NCI-H2081 treated with DMSO at 0.1 percent for 48 hours (cell line): ENCODE measurements around the gene ALOX12.
"Not testable (repeated sequence)": the region's sequence is repeated elsewhere in the genome, so short reads cannot be mapped to it uniquely, and the experiment has no call there.

Experiments used
- DNase-seq: peaks from one replicate; lab custom pipeline; 2025; lab: John Stamatoyannopoulos, UW

ALOX12 gene, protein sequence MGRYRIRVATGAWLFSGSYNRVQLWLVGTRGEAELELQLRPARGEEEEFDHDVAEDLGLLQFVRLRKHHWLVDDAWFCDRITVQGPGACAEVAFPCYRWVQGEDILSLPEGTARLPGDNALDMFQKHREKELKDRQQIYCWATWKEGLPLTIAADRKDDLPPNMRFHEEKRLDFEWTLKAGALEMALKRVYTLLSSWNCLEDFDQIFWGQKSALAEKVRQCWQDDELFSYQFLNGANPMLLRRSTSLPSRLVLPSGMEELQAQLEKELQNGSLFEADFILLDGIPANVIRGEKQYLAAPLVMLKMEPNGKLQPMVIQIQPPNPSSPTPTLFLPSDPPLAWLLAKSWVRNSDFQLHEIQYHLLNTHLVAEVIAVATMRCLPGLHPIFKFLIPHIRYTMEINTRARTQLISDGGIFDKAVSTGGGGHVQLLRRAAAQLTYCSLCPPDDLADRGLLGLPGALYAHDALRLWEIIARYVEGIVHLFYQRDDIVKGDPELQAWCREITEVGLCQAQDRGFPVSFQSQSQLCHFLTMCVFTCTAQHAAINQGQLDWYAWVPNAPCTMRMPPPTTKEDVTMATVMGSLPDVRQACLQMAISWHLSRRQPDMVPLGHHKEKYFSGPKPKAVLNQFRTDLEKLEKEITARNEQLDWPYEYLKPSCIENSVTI

GRCh38 chr17:6995500-6996255 is at the start of gene ALOX12:
ALOX12 (plus strand) TSS chr17:6996049; CDS start chr17:6996118, 69 bp downstream.
- no peak for DNase-seq

- DNase-seq, result no peak
Observed at GRCh38 chr17:6947745-6948144, 48.1 kb upstream of the ALOX12 start.

GRCh38 chr17:6948562-6948961 is 47.3 kb upstream of the ALOX12 start:
- no peak for DNase-seq

- DNase-seq, result no peak
Observed at GRCh38 chr17:6948976-6949375, 46.9 kb upstream of the ALOX12 start.

DNA sequence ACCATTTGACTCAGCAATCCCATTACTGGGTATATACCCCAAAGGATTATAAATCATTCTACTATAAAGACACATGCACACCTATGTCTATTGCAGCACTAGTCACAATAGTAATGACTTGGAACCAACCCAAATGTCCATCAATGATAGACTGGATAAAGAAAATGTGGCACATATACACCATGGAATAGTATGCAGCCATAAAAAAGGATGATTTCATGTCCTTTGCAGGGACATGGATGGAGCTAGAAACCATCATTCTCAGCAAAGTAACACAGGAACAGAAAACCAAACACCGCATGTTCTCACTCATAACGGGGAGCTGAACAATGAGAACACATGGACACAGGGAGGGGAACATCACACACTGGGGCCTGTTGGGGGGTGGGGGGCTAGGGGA is 44.9 kb upstream of the ALOX12 start:
- DNase-seq, result not testable (repeated sequence)

DNA sequence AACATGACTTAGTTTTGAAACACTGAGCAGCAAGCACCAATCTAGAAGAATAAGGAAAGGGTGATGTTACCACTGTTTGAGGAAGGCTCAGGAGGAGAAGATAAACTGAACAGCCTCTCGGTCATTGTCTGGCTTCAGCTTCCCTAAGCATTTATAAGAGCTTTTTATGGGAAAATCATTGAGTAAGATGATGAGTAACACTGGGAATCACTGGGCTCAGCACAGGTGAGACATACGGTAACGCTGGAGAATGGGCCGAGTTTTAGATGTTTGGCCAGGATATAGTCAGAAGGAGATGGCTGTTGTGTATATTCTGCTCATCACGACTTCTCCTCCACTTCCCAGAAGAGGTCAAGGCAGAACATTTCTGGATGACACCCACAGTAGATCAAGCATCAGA is 42.2 kb upstream of the ALOX12 start:
- DNase-seq, result no peak

DNA sequence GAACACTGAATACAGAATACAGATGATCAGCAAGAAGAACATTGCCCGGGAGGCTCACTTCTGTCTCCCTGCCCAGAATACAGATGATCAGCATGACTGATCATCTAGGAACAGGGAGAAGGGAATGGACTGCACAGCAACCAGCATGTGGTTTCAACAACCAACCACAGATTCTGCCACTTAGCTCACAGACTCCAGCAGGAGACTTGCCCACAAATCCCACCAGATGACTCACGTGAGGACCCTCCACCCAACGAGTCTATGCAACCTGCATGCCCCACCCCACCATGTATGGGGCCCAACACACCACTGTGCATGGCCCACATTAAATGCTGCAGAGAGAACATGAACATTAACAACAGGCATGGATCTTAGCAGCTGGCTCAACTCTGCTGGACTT is 36.1 kb upstream of the ALOX12 start:
- no peak for DNase-seq

- DNase-seq, result no peak
Observed at GRCh38 chr17:6969323-6969726, 26.5 kb upstream of the ALOX12 start.

DNA sequence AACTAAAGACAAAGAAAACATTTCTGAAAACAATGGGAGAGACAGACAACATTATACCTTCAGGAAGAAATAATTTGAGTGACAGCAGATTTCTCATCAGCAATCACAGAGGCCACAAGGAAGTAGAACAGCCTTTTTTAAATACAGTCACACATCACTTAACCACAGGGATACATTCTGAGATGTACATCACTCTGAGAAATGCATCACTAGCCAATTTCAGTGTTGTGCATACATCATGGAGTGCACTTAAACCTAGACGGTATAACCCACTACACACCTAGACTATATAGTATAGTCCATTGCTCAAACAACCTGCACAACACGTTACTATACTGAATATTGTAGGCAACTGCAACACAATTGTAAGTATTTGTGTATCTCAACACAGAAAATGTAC is 24.9 kb upstream of the ALOX12 start:
- DNase-seq, result no peak

DNA sequence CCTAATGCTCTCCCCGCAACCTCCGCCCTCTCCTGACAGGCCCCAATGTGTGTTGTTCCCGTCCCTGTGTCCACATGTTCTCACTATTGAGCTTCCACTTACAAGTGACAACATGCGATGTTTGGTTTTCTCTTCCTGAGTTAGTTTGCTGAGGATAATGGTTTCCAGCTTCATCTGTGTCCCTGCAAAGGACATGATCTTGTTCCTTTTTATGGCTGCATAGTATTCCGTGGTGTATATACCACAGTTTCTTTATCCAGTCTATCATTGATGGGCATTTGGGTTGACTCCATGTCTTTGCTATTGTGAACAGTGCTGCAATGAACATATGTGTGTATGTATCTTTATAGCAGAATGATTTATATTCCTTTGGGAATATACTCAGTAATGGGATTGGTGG is 16.4 kb upstream of the ALOX12 start:
- not testable (repeated sequence) for DNase-seq

- DNase-seq, result no peak
Observed at GRCh38 chr17:6981426-6981825, 14.4 kb upstream of the ALOX12 start.

DNA sequence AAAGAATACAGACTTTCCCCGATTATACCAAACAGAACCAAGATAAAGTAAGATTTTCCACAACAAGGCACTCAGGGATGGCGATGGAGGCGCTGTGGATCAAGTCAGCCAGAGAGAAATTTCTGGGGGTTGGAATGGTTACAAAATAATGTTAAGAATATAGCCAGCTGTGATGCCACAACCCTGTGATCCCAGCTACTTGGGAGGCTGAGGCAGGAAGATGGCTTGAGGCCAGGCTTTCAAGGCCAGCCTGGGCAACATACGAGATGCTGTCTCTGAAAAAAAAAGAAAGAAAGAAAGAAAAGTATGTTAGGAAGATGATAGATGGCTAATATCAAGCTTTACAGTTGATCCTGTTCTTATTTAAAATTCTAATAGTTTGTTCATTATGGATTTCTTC is 10.6 kb upstream of the ALOX12 start:
- DNase-seq, result no peak

DNA sequence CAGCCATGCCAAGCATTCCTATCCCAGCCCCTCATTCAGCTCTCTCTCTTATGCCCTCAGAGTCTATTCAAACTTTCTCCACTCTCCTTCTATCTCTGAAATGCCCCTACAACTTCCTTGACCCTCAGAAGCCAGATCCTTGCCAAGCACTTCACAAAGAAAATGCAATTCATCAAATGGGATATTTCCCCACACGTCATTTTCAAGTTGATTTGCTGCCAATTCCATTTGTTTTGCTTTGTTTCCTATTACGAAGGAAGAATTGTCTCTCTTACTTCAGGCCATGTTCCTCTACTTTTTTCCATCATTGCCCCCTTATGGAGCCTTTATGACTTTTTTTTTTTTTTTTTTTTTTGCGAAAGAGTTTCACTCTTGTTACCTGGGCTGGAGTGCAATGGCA is 9.2 kb upstream of the ALOX12 start:
- DNase-seq, result no peak

DNA sequence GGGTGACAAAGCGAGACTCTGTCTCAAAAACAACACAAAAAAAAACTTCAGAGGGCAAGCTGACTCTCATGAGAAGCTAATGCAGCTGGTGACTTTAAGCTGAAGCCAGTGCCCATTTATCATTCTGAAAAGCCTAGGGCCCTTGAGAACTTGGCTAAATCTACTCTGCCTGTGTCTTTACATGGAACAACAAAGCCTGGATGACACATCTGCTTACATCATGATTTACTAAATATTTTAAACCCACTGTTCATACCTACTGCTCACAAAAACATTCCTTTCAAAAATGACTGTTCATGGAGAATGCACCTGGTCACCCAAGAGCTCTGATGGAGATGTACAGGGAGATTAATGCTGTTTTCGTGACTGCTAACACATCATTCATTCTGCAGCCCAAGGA is 6.1 kb upstream of the ALOX12 start:
- no peak for DNase-seq

GRCh38 chr17:6993613-6994056 is 2.2 kb upstream of the ALOX12 start:
- not testable (repeated sequence) for DNase-seq

DNA sequence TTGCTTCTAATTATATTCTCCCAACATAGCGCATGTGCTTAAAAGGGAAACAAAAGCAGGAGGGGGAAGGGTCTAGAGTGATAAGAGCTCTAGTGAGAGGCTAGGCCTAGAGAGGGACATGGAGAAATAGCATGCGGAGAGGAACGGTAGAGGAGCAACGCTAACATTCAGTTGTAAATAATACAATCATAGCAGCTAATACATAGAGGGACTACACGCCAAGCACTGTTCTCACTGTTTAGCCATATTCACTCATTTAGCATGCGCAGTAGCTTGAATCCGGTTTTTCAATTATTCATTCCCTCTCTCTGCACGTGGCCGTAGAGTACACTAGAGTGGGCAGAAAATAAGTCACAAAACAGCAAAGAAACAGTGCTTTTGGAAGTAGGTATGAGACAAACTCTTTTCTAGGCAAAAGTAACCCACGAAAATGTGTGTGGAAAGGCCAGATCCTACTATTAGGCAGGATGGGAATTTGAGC is 1.7 kb upstream of the ALOX12 start:
- DNase-seq, result no peak

DNA sequence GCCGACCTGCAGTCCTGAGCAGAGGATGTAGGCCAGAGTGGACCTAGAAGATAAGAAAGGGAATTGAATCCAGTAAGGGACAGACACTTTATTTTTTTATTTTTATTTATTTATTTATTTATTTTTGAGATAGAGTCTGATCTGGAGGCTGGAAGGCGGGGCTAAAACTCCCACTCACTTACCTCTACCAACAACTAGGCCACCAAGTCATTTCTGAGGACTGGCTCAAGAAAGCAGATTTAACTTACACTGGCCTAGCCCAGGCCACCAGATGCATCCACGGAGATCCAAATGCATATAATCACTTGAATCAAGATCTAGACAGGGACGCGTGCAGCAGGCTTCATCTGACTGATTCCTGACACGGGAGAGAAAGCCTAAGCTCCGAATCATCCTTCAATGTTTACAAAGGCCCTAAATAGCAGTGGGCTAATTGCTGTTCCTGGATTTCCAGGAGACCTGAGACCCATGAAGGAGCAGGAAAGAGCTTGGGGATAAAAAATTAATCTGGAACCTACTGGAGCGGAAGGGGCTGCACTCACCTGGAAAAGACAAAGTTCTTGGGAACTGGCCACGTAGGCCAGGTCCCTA is 1.1 kb upstream of the ALOX12 start:
- no peak for DNase-seq

DNA sequence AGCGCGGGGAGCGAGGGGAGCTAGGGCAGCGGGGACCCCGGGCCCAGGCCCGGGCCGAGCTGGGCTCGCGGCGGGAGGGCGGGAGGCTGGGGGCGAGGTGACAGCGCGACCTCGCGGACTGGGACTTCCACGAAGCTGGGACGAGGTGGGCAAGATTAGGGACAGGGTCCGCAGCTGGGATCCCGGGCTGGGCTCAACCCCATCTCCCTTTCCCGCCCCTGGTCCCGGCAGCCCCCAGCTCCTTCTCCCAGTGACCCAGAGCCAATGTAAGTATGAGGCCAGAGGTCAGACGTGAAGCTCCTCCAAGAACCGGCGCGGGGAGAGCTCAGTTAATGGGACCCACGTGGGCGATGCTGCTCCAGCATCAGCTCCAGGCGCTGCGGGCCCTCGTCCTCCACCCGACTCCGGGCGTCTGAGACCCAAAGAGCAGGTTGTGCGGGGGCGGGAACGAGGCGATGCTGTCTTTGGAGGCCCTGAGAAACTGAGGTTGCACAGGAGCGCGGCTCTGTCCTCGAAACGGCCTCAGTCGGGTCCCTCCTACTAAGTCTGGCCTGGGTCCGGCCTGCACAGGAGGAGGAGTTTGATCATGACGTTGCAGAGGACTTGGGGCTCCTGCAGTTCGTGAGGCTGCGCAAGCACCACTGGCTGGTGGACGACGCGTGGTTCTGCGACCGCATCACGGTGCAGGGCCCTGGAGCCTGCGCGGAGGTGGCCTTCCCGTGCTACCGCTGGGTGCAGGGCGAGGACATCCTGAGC is 585 bp downstream of the ALOX12 start:
- no peak for DNase-seq

GRCh38 chr17:6997171-6997570 is 1.3 kb downstream of the ALOX12 start:
- no peak for DNase-seq

- DNase-seq, result no peak
Observed at GRCh38 chr17:6998855-6999508, 3.1 kb downstream of the ALOX12 start.
